B cell (primary cell): ENCODE results near the gene ANKRD44. TPM values are rescaled to one million over a fixed set of nuclear protein-coding genes. Genes with fewer than 3 reads are reported as not detected.

Source experiments
- ATAC-seq: fragments of 200-7000 bp; cut with Tn5 transposase; one replicate; pipeline ENCODE4 v1.10.0; 2021; ENCODE audit warnings: low read depth, mild to moderate bottlenecking, moderate number of reproducible peaks, moderate library complexity
- CTCF ChIA-PET: fragments of 350-600 bp; sonication (Branson Sonifier 250); formaldehyde crosslinking; loops from one replicate; lab custom pipeline; 2021; ENCODE audit warnings: antibody characterized with exemption, inconsistent platforms; lab: Charles Lee
- POLR2A ChIA-PET: fragments of 350-600 bp; sonication (Branson Sonifier 250); formaldehyde crosslinking; loops from one replicate; lab custom pipeline; 2021; ENCODE audit warnings: antibody characterized with exemption; lab: Charles Lee
- DNase-seq: peaks from one replicate; pipeline ENCODE4 v3.0.0; 2013
- H2AFZ ChIP-seq: 2 replicates; pipeline ENCODE4 v1.6.1; 2012; ENCODE audit warnings: mild to moderate bottlenecking, low read depth, low read length; ENCODE audit not compliant: insufficient read depth, poor library complexity, severe bottlenecking
- H3K27ac ChIP-seq, 2 donors: 1 replicate in 1 of 2; 2 replicates in 1 of 2; pipeline ENCODE4 v1.5.1; 2012 to 2013; ENCODE audit warnings: low read length in 2 of 2, mild to moderate bottlenecking in 2 of 2, moderate library complexity in 1 of 2
- H3K27me3 ChIP-seq, 4 experiments: fragments of 200-600 bp in 1 of 4; sonication (generic) in 1 of 4; replicated peaks in 1 of 4; 1 replicate in 2 of 4; 2 replicates in 2 of 4; pipeline versions ENCODE4 v1.6.1 to v1.7.0; 2013 to 2016; ENCODE audit warnings: low read length in 3 of 4, mild to moderate bottlenecking in 2 of 4, mixed read lengths in 1 of 4, moderate library complexity in 1 of 4; ENCODE audit not compliant: insufficient read depth in 4 of 4, control insufficient read depth in 3 of 4; ENCODE audit errors: control extremely low read depth in 1 of 4
- H3K36me3 ChIP-seq, 2 experiments: replicated peaks in 1 of 2; 1 replicate in 1 of 2; 2 replicates in 1 of 2; pipeline versions ENCODE4 v1.6.1 to v1.7.1; 2013; ENCODE audit warnings: low read length in 1 of 2; ENCODE audit not compliant: insufficient read depth in 2 of 2, control insufficient read depth in 1 of 2; ENCODE audit errors: control extremely low read depth in 1 of 2, extremely low read depth in 1 of 2
- H3K4me1 ChIP-seq, 2 donors: fragments of 200-600 bp in 1 of 2; sonication (generic) in 1 of 2; 1 replicate in 1 of 2; 2 replicates in 1 of 2; pipeline versions ENCODE4 v1.5.1 to v1.6.1; 2013 to 2017; ENCODE audit warnings: low read length in 2 of 2; ENCODE audit not compliant: control insufficient read depth in 2 of 2, insufficient read depth in 2 of 2
- H3K4me2 ChIP-seq: replicated peaks from 2 replicates; pipeline ENCODE3; 2012; ENCODE audit warnings: mild to moderate bottlenecking, low read depth, low read length; ENCODE audit not compliant: poor library complexity, severe bottlenecking
- H3K4me3 ChIP-seq, 5 experiments: fragments of 200-600 bp in 1 of 5; sonication (generic) in 1 of 5; 1 replicate in 3 of 5; 2 replicates in 2 of 5; pipeline versions ENCODE4 v1.5.1 to v1.7.0; 2011 to 2016; ENCODE audit warnings: low read length in 4 of 5, mild to moderate bottlenecking in 4 of 5, low read depth in 2 of 5, control low read depth in 1 of 5, moderate library complexity in 1 of 5; ENCODE audit not compliant: insufficient read depth in 1 of 5; ENCODE audit errors: control extremely low read depth in 1 of 5, extremely low read depth in 1 of 5
- H3K79me2 ChIP-seq: fragments of 200-600 bp; sonication (generic); one replicate; pipeline ENCODE4 v1.6.0; 2016; ENCODE audit warnings: low read length; ENCODE audit not compliant: control insufficient read depth, insufficient read depth
- H3K9ac ChIP-seq: fragments of 200-600 bp; sonication (generic); 2 replicates; pipeline ENCODE4 v1.6.1; 2017; ENCODE audit warnings: mild to moderate bottlenecking, low read length, moderate library complexity
- H3K9me3 ChIP-seq, 3 donors: one replicate each; pipeline versions ENCODE4 v1.6.1 to v1.7.1; 2013; ENCODE audit warnings: low read length in 2 of 3; ENCODE audit not compliant: control insufficient read depth in 2 of 3, insufficient read depth in 1 of 3; ENCODE audit errors: control extremely low read depth in 1 of 3
- H4K20me1 ChIP-seq: 2 replicates; pipeline ENCODE4 v1.6.0; 2012; ENCODE audit warnings: mild to moderate bottlenecking, low read length; ENCODE audit not compliant: insufficient read depth, control insufficient read depth, poor library complexity, severe bottlenecking
- H3K27ac Mint-ChIP-seq: one replicate; pipeline ENCODE4 v1.8.0; 2021; ENCODE audit warnings: mixed read lengths
- H3K27me3 Mint-ChIP-seq: one replicate; pipeline ENCODE4 v1.8.0; 2021; ENCODE audit warnings: mixed read lengths
- H3K4me1 Mint-ChIP-seq: one replicate; pipeline ENCODE4 v1.8.0; 2021; ENCODE audit warnings: mixed read lengths
- H3K4me3 Mint-ChIP-seq: one replicate; pipeline ENCODE4 v1.8.0; 2021; ENCODE audit warnings: mixed read lengths
- H3K9me3 Mint-ChIP-seq: one replicate; pipeline ENCODE4 v1.8.0; 2022; ENCODE audit warnings: mixed read lengths; ENCODE audit not compliant: insufficient read depth
- CTCF ChIP-seq: fragments of 200-600 bp; IDR thresholded peaks from one replicate; pipeline ENCODE4 v1.8.0; 2022; ENCODE audit warnings: antibody characterized with exemption, mild to moderate bottlenecking
- EZH2 ChIP-seq: IDR thresholded peaks from 2 replicates; pipeline ENCODE4 v1.6.1; 2012; ENCODE audit warnings: borderline replicate concordance, low read depth, mild to moderate bottlenecking, moderate library complexity, low read length; ENCODE audit not compliant: insufficient read depth, poor library complexity, severe bottlenecking
- WGBS: methylation state at CpG from one replicate; pipeline ENCODE4 v1.1.5; 2013; ENCODE audit warnings: missing lambda C conversion rate; ENCODE audit not compliant: insufficient coverage; 5-methylcytosine and 5-hydroxymethylcytosine counted together
- intact Hi-C: fragments of 100-400 bp; cut with micrococcal nuclease; formaldehyde crosslinking; loops from one replicate; pipeline ENCODE4 v1.10.0; 2022
- polyA plus RNA-seq: library from polyadenylated mRNA; depleted of rRNA; stranded (reverse); fragments of >200 nt; gene quantifications from 2 replicates; pipeline ENCODE4 v1.2.3, GENCODE V29; 2012
- total RNA-seq, 2 donors: library from RNA; stranded (reverse); fragments of 120-200 nt in 1 of 2; gene quantifications; 1 replicate in 1 of 2; 2 replicates in 1 of 2; pipeline versions ENCODE4 v1.2.3 to v1.2.4, GENCODE V29; 2013 to 2022

ANKRD44 gene
- total and polyA plus RNA-seq, 2 donors (not counting 1 experiment from before 2014, with no cell fraction given): 92.6 to 457 TPM

- no peak for DNase-seq
- POLR2A ChIA-PET: no interaction called here
- H3K4me1 Mint-ChIP-seq: no peaks in the 10 kb centered on the region
- Histone ChIP-seq H2AFZ (no peak overlapping the region), H3K27me3 (no peaks in the 10 kb centered on the region), H3K4me2 (no peak overlapping the region), H3K27ac (no peak overlapping the region), H3K9ac (no peak overlapping the region), H3K9me3 (no peaks in the 10 kb centered on the region), H3K79me2 (no peaks in the 10 kb centered on the region), H3K4me1 (no peaks in the 10 kb centered on the region), H3K4me3 (no peak overlapping the region), H3K36me3 (no peaks in the 10 kb centered on the region), H4K20me1 (no peaks in the 10 kb centered on the region)
- TF ChIP-seq CTCF (no peak), EZH2 (no peak)
- peaks cover 4% of the 10 kb centered on the region for H3K27me3 Mint-ChIP-seq
- no peaks in the 10 kb centered on the region for H3K9me3 Mint-ChIP-seq
- CTCF ChIA-PET: no interaction called here
- H3K4me3 Mint-ChIP-seq: no peak overlapping the region
- 100% methylated on average over 2 of the region's 5 CpGs for WGBS
- no peak for ATAC-seq
- H3K27ac Mint-ChIP-seq: no peak overlapping the region
- intact Hi-C loops: no loop called here
These were observed 353.1 kb downstream of the ANKRD44 start for GRCh38 chr2:196957442-196957841.

- intact Hi-C loops: no loop called here
- no peaks in the 10 kb centered on the region for H3K4me1 ChIP-seq
- H3K27ac ChIP-seq: no peak overlapping the region
- Mint-ChIP-seq H3K27me3 (peaks cover 4% of the 10 kb centered on the region), H3K4me3 (no peak overlapping the region), H3K27ac (no peak overlapping the region), H3K9me3 (no peaks in the 10 kb centered on the region), H3K4me1 (no peaks in the 10 kb centered on the region)
- no peaks in the 10 kb centered on the region for H3K36me3 ChIP-seq
- H3K27me3 ChIP-seq: no peaks in the 10 kb centered on the region
- no peak overlapping the region for H3K9ac ChIP-seq
- 94% methylated on average over 4 of the region's 6 CpGs for WGBS
- ATAC-seq (no peak), DNase-seq (no peak)
- no peaks in the 10 kb centered on the region for H3K9me3 ChIP-seq
- CTCF ChIA-PET: no interaction called here
- no peak overlapping the region for H3K4me2 ChIP-seq
- no peaks in the 10 kb centered on the region for H4K20me1 ChIP-seq
- no peaks in the 10 kb centered on the region for H3K79me2 ChIP-seq
- TF ChIP-seq CTCF (no peak), EZH2 (no peak)
- H3K4me3 ChIP-seq: no peak overlapping the region
- H2AFZ ChIP-seq: no peak overlapping the region
- POLR2A ChIA-PET: no interaction called here
These were observed 354.5 kb downstream of the ANKRD44 start for GRCh38 chr2:196956069-196956468.
